H1 (cell line): ENCODE results near the gene NFYA. TPM values are rescaled to one million over a fixed set of nuclear protein-coding genes. Genes with fewer than 3 reads are reported as not detected.

Experiments used
- BCL11A ChIP-seq, 2 experiments: IDR thresholded peaks; one replicate each; pipeline ENCODE4 v1.6.1; 2011; ENCODE audit warnings: low read depth in 2 of 2, low read length in 2 of 2, mild to moderate bottlenecking in 2 of 2
- CHD7 ChIP-seq: fragments of 300-600 bp; sonication (generic); IDR thresholded peaks from 2 replicates; pipeline ENCODE4 v1.7.1; 2012; ENCODE audit warnings: low read length, moderate library complexity, mild to moderate bottlenecking, inconsistent platforms; ENCODE audit not compliant: insufficient replicate concordance
- CTCF ChIP-seq, 3 experiments: IDR thresholded peaks; 1 replicate in 2 of 3; 2 replicates in 1 of 3; pipeline versions ENCODE4 v1.5.1 to v1.6.1; 2011; ENCODE audit warnings: low read length in 3 of 3, mild to moderate bottlenecking in 3 of 3, inconsistent platforms in 2 of 3, low read depth in 1 of 3, moderate library complexity in 1 of 3; ENCODE audit not compliant: insufficient read depth in 1 of 3; ENCODE audit errors: control extremely low read depth in 1 of 3
- POU5F1 ChIP-seq: IDR thresholded peaks from 2 replicates; pipeline ENCODE4 v1.6.1; 2011; ENCODE audit warnings: low read depth, mild to moderate bottlenecking, low read length, moderate library complexity
- polyA plus RNA-seq, 7 experiments: library from polyadenylated mRNA; depleted of rRNA in 3 of 7; stranded (reverse) in 5 of 7; unstranded in 2 of 7; fragments of >200 nt in 5 of 7; fragments of 200-250 nt in 2 of 7; gene quantifications; 1 replicate in 5 of 7; 2 replicates in 1 of 7; 4 replicates in 1 of 7; pipeline versions ENCODE4 v1.2.1 to v1.2.3, GENCODE V29; 2011 to 2013; ENCODE audit warnings: missing spikeins in 2 of 7, mixed read lengths in 2 of 7
- total RNA-seq: library from RNA; stranded (reverse); fragmentation: NEBNext Ultra II Directional; extraction: Animal tissue kit (Norgen Biotek cat#: 25700); gene quantifications from 2 replicates; pipeline ENCODE4 v1.2.1, GENCODE V29; 2021

The NFYA gene
- total and polyA plus RNA-seq, 2 of the 8 experiments (the other 6 are each of a cell fraction or from before 2014, with no cell fraction given), result 19.8 to 33.7 TPM

- TF ChIP-seq CTCF (IDR thresholded peaks at IDR 0.05; ENCODE audit: control extremely low read depth in 1 of 3, insufficient read depth in 1 of 3, low read depth in 1 of 3, low read length in 3 of 3), result no peak
- TF ChIP-seq POU5F1, result no peak
- TF ChIP-seq CHD7, result no peak
- no peak for TF ChIP-seq BCL11A (IDR thresholded peaks at IDR 0.05; ENCODE audit: low read depth in 2 of 2, low read length in 2 of 2)
Observed at GRCh38 chr6:41075651-41076626, 3.2 kb downstream of the NFYA start (continued).
